HG03565 (cell line): ENCODE measurements around the gene NECTIN3.

Source experiments
- ATAC-seq: cut with Tn5 transposase; IDR thresholded peaks from one replicate; pipeline ENCODE4 v1.9.1; 2021; ENCODE audit warnings: mild to moderate bottlenecking, moderate library complexity; ENCODE audit not compliant: unreplicated experiment

The NECTIN3 gene

GRCh38 chr3:111197485-111197884 is 125.9 kb downstream of the NECTIN3 start:
- ATAC-seq: no peak

- no peak for ATAC-seq
These were observed 128.4 kb downstream of the NECTIN3 start for GRCh38 chr3:111200027-111200426.

- ATAC-seq: no peak
These were observed 138.5 kb downstream of the NECTIN3 start for GRCh38 chr3:111210003-111210711.

- no peak for ATAC-seq
These were observed 139.4 kb downstream of the NECTIN3 start for GRCh38 chr3:111210866-111211564.

- no peak for ATAC-seq
These were observed 140.9 kb downstream of the NECTIN3 start for GRCh38 chr3:111212511-111212910.

- ATAC-seq: no peak
These were observed 143.9 kb downstream of the NECTIN3 start for GRCh38 chr3:111215481-111215880.

GRCh38 chr3:111218615-111219014 is 147.0 kb downstream of the NECTIN3 start:
- ATAC-seq: no peak

GRCh38 chr3:111227216-111227615 is 155.6 kb downstream of the NECTIN3 start:
- no peak for ATAC-seq

- no peak for ATAC-seq
These were observed 157.7 kb downstream of the NECTIN3 start for GRCh38 chr3:111229301-111229700.

GRCh38 chr3:111236836-111237713 is 165.5 kb downstream of the NECTIN3 start:
- no peak for ATAC-seq

- no peak for ATAC-seq
These were observed 166.3 kb downstream of the NECTIN3 start for GRCh38 chr3:111237946-111238345.

GRCh38 chr3:111238885-111239284 is 167.3 kb downstream of the NECTIN3 start:
- ATAC-seq: peak; percentile 99

- ATAC-seq: no peak
These were observed 170.3 kb downstream of the NECTIN3 start for GRCh38 chr3:111241960-111242359.
